ENCODE data around the gene EBNA1BP2. TPM values are rescaled to one million over a fixed set of nuclear protein-coding genes. Genes with fewer than 3 reads are reported as not detected.

EBNA1BP2 gene
- total and polyA plus RNA-seq, 2 of the 13 experiments (the other 11 are each of a cell fraction or from before 2014, with no cell fraction given): 27.1 to 102 TPM

- TF ChIP-seq KIAA2018 (CRISPR knock-in tag; IDR thresholded peaks at IDR 0.05; ENCODE audit: borderline replicate concordance) (no peak), ZNF414 (CRISPR knock-in tag; IDR thresholded peaks at IDR 0.05) (peak; percentile 39; the same call in 1 of the 2 replicates), HNRNPUL1 (IDR thresholded peaks at IDR 0.05; ENCODE audit: low read depth, low read length) (no peak), ZNF792 (CRISPR knock-in tag; IDR thresholded peaks at IDR 0.05) (peak; percentile 50; the same call in 1 of the 2 replicates), ZNF224 (CRISPR knock-in tag; IDR thresholded peaks at IDR 0.05) (no peak), ZGPAT (CRISPR knock-in tag; IDR thresholded peaks at IDR 0.05) (no peak), ZNF17 (CRISPR knock-in tag; IDR thresholded peaks at IDR 0.05) (no peak), RFXAP (CRISPR knock-in tag; IDR thresholded peaks at IDR 0.05; ENCODE audit: borderline replicate concordance) (peak; percentile 60; the same call in 1 of the 2 replicates), ARHGAP35 (CRISPR knock-in tag; IDR thresholded peaks at IDR 0.05; ENCODE audit: borderline replicate concordance) (0 out of 2 replicates have a peak, but pooled peaks have one; percentile 39), ARID3A (IDR thresholded peaks at IDR 0.05; ENCODE audit: low read depth, low read length) (no peak), E2F2 (CRISPR knock-in tag; IDR thresholded peaks at IDR 0.05; ENCODE audit: borderline replicate concordance) (no peak), ZNF773 (CRISPR knock-in tag; IDR thresholded peaks at IDR 0.05; ENCODE audit: borderline replicate concordance) (0 out of 2 replicates have a peak, but pooled peaks have one; percentile 35), ZNF549 (CRISPR knock-in tag; IDR thresholded peaks at IDR 0.05) (no peak), ZIK1 (CRISPR knock-in tag; IDR thresholded peaks at IDR 0.05; ENCODE audit: borderline replicate concordance, low read depth) (no peak), ZNF747 (CRISPR knock-in tag; IDR thresholded peaks at IDR 0.05; ENCODE audit: borderline replicate concordance) (no peak)
Measured at GRCh38 chr1:43171876-43172526, at the start of gene EBNA1BP2, which contains the start of gene CFAP57 (continued).
